H9 (cell line): ENCODE data around the gene LMX1A. TPM values are rescaled to one million over a fixed set of nuclear protein-coding genes. Genes with fewer than 3 reads are reported as not detected.
A peak's percentile ranks its signal among the peaks of the same experiment; 100 is the strongest.

ENCODE experiments used
- DNase-seq: peaks from one replicate; pipeline ENCODE4 v3.0.0-alpha.2; 2017
- H2AFZ ChIP-seq: one replicate; pipeline ENCODE4 v1.6.1; 2013; ENCODE audit warnings: mild to moderate bottlenecking, low read length, control low read depth, moderate library complexity
- H2AK5ac ChIP-seq: 2 replicates; pipeline ENCODE4 v1.6.1; 2013; ENCODE audit warnings: low read length, control low read depth, mixed read lengths; ENCODE audit not compliant: insufficient read length
- H2BK120ac ChIP-seq: one replicate; pipeline ENCODE4 v1.6.1; 2013; ENCODE audit warnings: low read depth, mild to moderate bottlenecking, low read length, control low read depth, inconsistent platforms; ENCODE audit not compliant: poor library complexity, severe bottlenecking
- H2BK12ac ChIP-seq: 2 replicates; pipeline ENCODE4 v1.6.1; 2013; ENCODE audit warnings: low read length, control low read depth, mixed read lengths, low read depth; ENCODE audit not compliant: insufficient read length
- H2BK15ac ChIP-seq: 2 replicates; pipeline ENCODE4 v1.6.1; 2013; ENCODE audit warnings: low read depth, low read length, control low read depth
- H2BK20ac ChIP-seq: one replicate; pipeline ENCODE4 v1.6.1; 2013; ENCODE audit warnings: low read depth, mild to moderate bottlenecking, low read length, control low read depth, inconsistent platforms; ENCODE audit not compliant: poor library complexity, severe bottlenecking
- H2BK5ac ChIP-seq: 2 replicates; pipeline ENCODE4 v1.6.1; 2013; ENCODE audit warnings: low read length, control low read depth, mixed read lengths; ENCODE audit not compliant: insufficient read length
- H3K14ac ChIP-seq: 2 replicates; pipeline ENCODE4 v1.6.1; 2013; ENCODE audit warnings: low read length, control low read depth; ENCODE audit not compliant: insufficient read depth
- H3K18ac ChIP-seq: 2 replicates; pipeline ENCODE4 v1.6.1; 2013; ENCODE audit warnings: low read depth, mild to moderate bottlenecking, mixed read lengths, low read length, control low read depth; ENCODE audit not compliant: insufficient read length
- H3K23ac ChIP-seq: 2 replicates; pipeline ENCODE4 v1.6.1; 2013; ENCODE audit warnings: low read length, control low read depth, mixed read lengths, low read depth; ENCODE audit not compliant: insufficient read length
- H3K23me2 ChIP-seq: 2 replicates; pipeline ENCODE4 v1.6.1; 2013; ENCODE audit warnings: low read depth, mild to moderate bottlenecking, mixed read lengths, low read length, control low read depth; ENCODE audit not compliant: insufficient read length, poor library complexity, severe bottlenecking
- H3K27ac ChIP-seq: 2 replicates; pipeline ENCODE4 v1.5.1; 2013; ENCODE audit warnings: low read length, control low read depth, mixed read lengths, low read depth; ENCODE audit not compliant: insufficient read length
- H3K27me3 ChIP-seq: 2 replicates; pipeline ENCODE4 v1.6.1; 2013; ENCODE audit warnings: low read length, control low read depth, inconsistent platforms; ENCODE audit not compliant: insufficient read depth
- H3K4ac ChIP-seq: 2 replicates; pipeline ENCODE4 v1.6.1; 2013; ENCODE audit warnings: low read depth, mild to moderate bottlenecking, control low read depth, inconsistent platforms, low read length, moderate library complexity
- H3K4me1 ChIP-seq: 2 replicates; pipeline ENCODE4 v1.6.1; 2013; ENCODE audit warnings: low read length, control low read depth, inconsistent platforms; ENCODE audit not compliant: insufficient read depth
- H3K4me2 ChIP-seq: 2 replicates; pipeline ENCODE4 v1.6.1; 2013; ENCODE audit warnings: low read length, control low read depth, mixed read lengths; ENCODE audit not compliant: insufficient read length, insufficient read depth
- H3K56ac ChIP-seq: 2 replicates; pipeline ENCODE4 v1.6.1; 2013; ENCODE audit warnings: low read depth, mild to moderate bottlenecking, mixed read lengths, low read length, control low read depth; ENCODE audit not compliant: insufficient read length
- H3K79me1 ChIP-seq: 2 replicates; pipeline ENCODE4 v1.6.1; 2013; ENCODE audit warnings: low read depth, mild to moderate bottlenecking, moderate library complexity, low read length, control low read depth, inconsistent platforms; ENCODE audit not compliant: insufficient read depth, poor library complexity, severe bottlenecking
- H3K79me2 ChIP-seq: 2 replicates; pipeline ENCODE4 v1.6.1; 2013; ENCODE audit warnings: low read length, control low read depth, inconsistent platforms; ENCODE audit not compliant: insufficient read depth
- H3K9ac ChIP-seq: 2 replicates; pipeline ENCODE4 v1.6.1; 2013; ENCODE audit warnings: low read length, control low read depth, mixed read lengths; ENCODE audit not compliant: insufficient read length; ENCODE audit errors: extremely low read depth
- H3K9me3 ChIP-seq: one replicate; pipeline ENCODE4 v1.6.1; 2013; ENCODE audit warnings: low read depth, low read length, inconsistent platforms; ENCODE audit not compliant: control insufficient read depth
- H3T11ph ChIP-seq: one replicate; pipeline ENCODE4 v1.6.1; 2013; ENCODE audit warnings: mild to moderate bottlenecking, low read length, control low read depth, inconsistent platforms
- H4K20me1 ChIP-seq: one replicate; pipeline ENCODE4 v1.6.1; 2013; ENCODE audit not compliant: control insufficient read depth, insufficient read length, insufficient read depth
- H4K5ac ChIP-seq: 2 replicates; pipeline ENCODE4 v1.6.1; 2013; ENCODE audit warnings: low read depth, mild to moderate bottlenecking, mixed read lengths, low read length, control low read depth; ENCODE audit not compliant: insufficient read length
- H4K8ac ChIP-seq: replicated peaks from 2 replicates; pipeline ENCODE4 v1.6.1; 2013; ENCODE audit warnings: low read length, control low read depth, mixed read lengths, low read depth; ENCODE audit not compliant: insufficient read length
- H4K91ac ChIP-seq: 2 replicates; pipeline ENCODE4 v1.6.1; 2013; ENCODE audit warnings: low read depth, mild to moderate bottlenecking, moderate library complexity, mixed read lengths, low read length, control low read depth; ENCODE audit not compliant: insufficient read length
- H3K27ac Mint-ChIP-seq, 3 experiments: 2 replicates in 2 of 3; 3 replicates in 1 of 3; pipeline ENCODE4 v1.8.0; 2020 to 2021; ENCODE audit warnings: mixed read lengths in 3 of 3, mild to moderate bottlenecking in 1 of 3, moderate library complexity in 1 of 3
- H3K27me3 Mint-ChIP-seq: 2 replicates; pipeline ENCODE4 v1.8.0; 2021; ENCODE audit warnings: low read depth, mild to moderate bottlenecking, moderate library complexity, mixed read lengths
- H3K36me3 Mint-ChIP-seq, 3 experiments: 2 replicates in 2 of 3; 3 replicates in 1 of 3; pipeline ENCODE4 v1.8.0; 2020 to 2021; ENCODE audit warnings: low read depth in 3 of 3, mixed read lengths in 3 of 3; ENCODE audit not compliant: insufficient read depth in 1 of 3
- H3K4me1 Mint-ChIP-seq, 2 experiments: 2 replicates each; pipeline ENCODE4 v1.8.0; 2020; ENCODE audit warnings: mixed read lengths in 2 of 2
- H3K4me3 Mint-ChIP-seq, 2 experiments: 2 replicates in 1 of 2; 3 replicates in 1 of 2; pipeline ENCODE4 v1.8.0; 2020 to 2021; ENCODE audit warnings: mild to moderate bottlenecking in 2 of 2, mixed read lengths in 2 of 2, moderate library complexity in 1 of 2
- H3K9me3 Mint-ChIP-seq, 2 experiments: 2 replicates in 1 of 2; 3 replicates in 1 of 2; pipeline ENCODE4 v1.8.0; 2020; ENCODE audit warnings: mild to moderate bottlenecking in 2 of 2, mixed read lengths in 2 of 2, moderate library complexity in 1 of 2
- WGBS: extraction: QIAGEN DNeasy Blood & Tissue Kit; methylation state at CpG from one replicate; pipeline ENCODE4 v1.1.7; 2013; ENCODE audit warnings: missing lambda C conversion rate, low lambda C conversion rate, mixed read lengths; ENCODE audit not compliant: insufficient read length; ENCODE audit errors: extremely low coverage; 5-methylcytosine and 5-hydroxymethylcytosine counted together
- total RNA-seq: library from RNA; stranded (reverse); gene quantifications from 2 replicates; pipeline ENCODE4 v1.2.1, GENCODE V29; 2021
- TF ChIP-seq, protein P1 (sequence below): fragments of 200-600 bp; sonication (generic); conservative IDR thresholded peaks from 3 replicates; pipeline ENCODE4 v1.8.0; 2021; ENCODE audit warnings: antibody characterized with exemption, mild to moderate bottlenecking

LMX1A gene
- total RNA-seq, 1 experiment from 2014 or later = not detected

DNA sequence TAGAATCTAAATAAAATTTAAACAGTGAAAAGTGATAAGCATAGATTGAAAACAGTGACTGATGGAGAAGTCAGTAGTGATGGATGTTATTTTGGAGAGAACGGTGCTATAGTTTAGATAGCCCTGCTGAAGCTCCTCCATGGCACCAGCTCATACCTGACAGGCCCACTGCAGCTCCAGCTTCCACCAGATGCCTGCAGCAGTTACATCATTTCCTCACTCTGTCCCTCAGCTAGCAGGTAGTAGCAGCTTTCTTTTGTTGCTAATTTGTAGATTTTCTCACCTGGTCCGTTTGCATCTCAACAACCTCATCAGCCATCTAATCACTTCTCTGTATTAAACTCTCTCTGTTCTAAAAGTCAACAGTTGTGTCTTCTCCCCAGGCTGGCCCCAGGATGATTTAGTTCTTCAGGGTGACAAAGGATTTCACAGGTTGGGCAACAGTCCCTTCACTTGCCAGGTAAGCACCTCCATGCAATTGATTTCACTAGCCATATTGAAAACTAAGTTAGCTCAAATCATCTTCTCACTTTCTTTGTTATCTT is 128.3 kb downstream of the LMX1A start:
- peaks cover 13 to 16% of the 10 kb centered on the region in 2 experiments for H3K4me1 Mint-ChIP-seq
- DNase-seq = peak; percentile 43
- no CpG with 5 or more reads among the region's 2 CpGs for WGBS
- no peak overlapping the region for H2BK120ac ChIP-seq
- no peak overlapping the region for H4K5ac ChIP-seq
- no peak overlapping the region for H3K9ac ChIP-seq
- H2BK5ac ChIP-seq = no peak overlapping the region
- peaks cover 26% of the 10 kb centered on the region for H3K27me3 Mint-ChIP-seq
- no peaks in the 10 kb centered on the region for H3K79me2 ChIP-seq
- no peak overlapping the region for H3K4ac ChIP-seq
- H3K4me3 Mint-ChIP-seq = no peak overlapping the region
- H2AK5ac ChIP-seq = no peak overlapping the region
- H4K8ac ChIP-seq = no peak overlapping the region
- H2AFZ ChIP-seq = no peak overlapping the region
- no peak overlapping the region for H2BK12ac ChIP-seq
- no peak overlapping the region for H3K18ac ChIP-seq
- peaks cover 5% of the 10 kb centered on the region; the same call in 1 of the 2 replicates for H3K27me3 ChIP-seq
- no peaks in the 10 kb centered on the region; a peak in 1 of 7 replicates for H3K36me3 Mint-ChIP-seq
- H3T11ph ChIP-seq = no peak overlapping the region
- H3K14ac ChIP-seq = no peak overlapping the region
- peak overlapping the region in 1 of 3 experiments; percentile 18; a peak in 1 of 7 replicates for H3K27ac Mint-ChIP-seq
- H3K4me2 ChIP-seq = no peak overlapping the region
- no peaks in the 10 kb centered on the region for H4K20me1 ChIP-seq
- H2BK20ac ChIP-seq = no peak overlapping the region
- H3K27ac ChIP-seq = no peak overlapping the region
- no peaks in the 10 kb centered on the region for H3K9me3 ChIP-seq
- TF ChIP-seq, protein P1, sequence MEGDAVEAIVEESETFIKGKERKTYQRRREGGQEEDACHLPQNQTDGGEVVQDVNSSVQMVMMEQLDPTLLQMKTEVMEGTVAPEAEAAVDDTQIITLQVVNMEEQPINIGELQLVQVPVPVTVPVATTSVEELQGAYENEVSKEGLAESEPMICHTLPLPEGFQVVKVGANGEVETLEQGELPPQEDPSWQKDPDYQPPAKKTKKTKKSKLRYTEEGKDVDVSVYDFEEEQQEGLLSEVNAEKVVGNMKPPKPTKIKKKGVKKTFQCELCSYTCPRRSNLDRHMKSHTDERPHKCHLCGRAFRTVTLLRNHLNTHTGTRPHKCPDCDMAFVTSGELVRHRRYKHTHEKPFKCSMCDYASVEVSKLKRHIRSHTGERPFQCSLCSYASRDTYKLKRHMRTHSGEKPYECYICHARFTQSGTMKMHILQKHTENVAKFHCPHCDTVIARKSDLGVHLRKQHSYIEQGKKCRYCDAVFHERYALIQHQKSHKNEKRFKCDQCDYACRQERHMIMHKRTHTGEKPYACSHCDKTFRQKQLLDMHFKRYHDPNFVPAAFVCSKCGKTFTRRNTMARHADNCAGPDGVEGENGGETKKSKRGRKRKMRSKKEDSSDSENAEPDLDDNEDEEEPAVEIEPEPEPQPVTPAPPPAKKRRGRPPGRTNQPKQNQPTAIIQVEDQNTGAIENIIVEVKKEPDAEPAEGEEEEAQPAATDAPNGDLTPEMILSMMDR = no peak
- H3K4me1 ChIP-seq = 0 out of 2 replicates have a peak, but pooled peaks cover 2% of the 10 kb centered on the region
- H2BK15ac ChIP-seq = no peak overlapping the region
- H3K56ac ChIP-seq = no peak overlapping the region
- no peaks in the 10 kb centered on the region for H3K9me3 Mint-ChIP-seq
- H3K23me2 ChIP-seq = no peaks in the 10 kb centered on the region
- H4K91ac ChIP-seq = no peak overlapping the region
- H3K23ac ChIP-seq = no peak overlapping the region
- no peaks in the 10 kb centered on the region for H3K79me1 ChIP-seq
